Activated B cell treated with CpG ODN at 0.5 μM for 24 hours (primary cell): Measurements from ENCODE around the gene WWOX. TPM values are rescaled to one million over a fixed set of nuclear protein-coding genes. Genes with fewer than 3 reads are reported as not detected.
"Not testable (repeated sequence)": the region's sequence is repeated elsewhere in the genome, so short reads cannot be mapped to it uniquely, and the experiment has no call there.

ENCODE experiments used
- ATAC-seq: fragments of 200-7000 bp; cut with Tn5 transposase; one replicate; pipeline ENCODE4 v1.10.0; 2021; ENCODE audit warnings: low read depth, mild to moderate bottlenecking, moderate library complexity
- CTCF ChIA-PET: fragments of 350-600 bp; sonication (Branson Sonifier 250); formaldehyde crosslinking; loops from one replicate; lab custom pipeline; 2021; ENCODE audit warnings: antibody characterized with exemption; lab: Charles Lee
- POLR2A ChIA-PET: fragments of 350-600 bp; sonication (Branson Sonifier 250); formaldehyde crosslinking; loops from one replicate; lab custom pipeline; 2021; ENCODE audit warnings: antibody characterized with exemption; lab: Charles Lee
- DNase-seq: peaks from one replicate; pipeline ENCODE4 v3.0.0; 2022
- H3K27ac Mint-ChIP-seq: one replicate; pipeline ENCODE4 v1.8.0; 2020; ENCODE audit warnings: mixed read lengths
- H3K27me3 Mint-ChIP-seq: one replicate; pipeline ENCODE4 v1.8.0; 2021; ENCODE audit warnings: mixed read lengths
- H3K36me3 Mint-ChIP-seq: one replicate; pipeline ENCODE4 v1.8.0; 2021; ENCODE audit warnings: low read depth, mixed read lengths
- H3K4me1 Mint-ChIP-seq: one replicate; pipeline ENCODE4 v1.8.0; 2021; ENCODE audit warnings: mixed read lengths
- H3K4me3 Mint-ChIP-seq: one replicate; pipeline ENCODE4 v1.8.0; 2020; ENCODE audit warnings: mild to moderate bottlenecking, mixed read lengths
- H3K9me3 Mint-ChIP-seq: one replicate; pipeline ENCODE4 v1.8.0; 2020; ENCODE audit warnings: mixed read lengths
- CTCF ChIP-seq: fragments of 200-600 bp; IDR thresholded peaks from one replicate; pipeline ENCODE4 v1.8.0; 2022; ENCODE audit warnings: antibody characterized with exemption, mild to moderate bottlenecking
- intact Hi-C: fragments of 100-400 bp; cut with micrococcal nuclease; formaldehyde crosslinking; loops from one replicate; pipeline ENCODE4 v1.15.1; 2024
- total RNA-seq: library from RNA; stranded (reverse); gene quantifications from 2 replicates; pipeline ENCODE4 v1.2.3, GENCODE V29; 2022

The WWOX gene
- total RNA-seq, 1 donor from 2014 or later = 22.6 TPM

GRCh38 chr16:78594191-78594590 is 494.7 kb downstream of the WWOX start:
- no peak for TF ChIP-seq CTCF
- ChIA-PET POLR2A (no interaction called here), CTCF (no interaction called here)
- no peak overlapping the region for H3K4me3 Mint-ChIP-seq
- DNase-seq = no peak
- intact Hi-C loops = no loop called here
- H3K27ac Mint-ChIP-seq = no peak overlapping the region
- no peaks in the 10 kb centered on the region for H3K36me3 Mint-ChIP-seq
- peaks cover 2% of the 10 kb centered on the region for H3K4me1 Mint-ChIP-seq
- H3K27me3 Mint-ChIP-seq = no peaks in the 10 kb centered on the region
- no peaks in the 10 kb centered on the region for H3K9me3 Mint-ChIP-seq
- ATAC-seq = no peak

GRCh38 chr16:78596348-78596995 is 497.0 kb downstream of the WWOX start:
- ChIA-PET CTCF (no interaction called here), POLR2A (no interaction called here)
- no peaks in the 10 kb centered on the region for H3K36me3 Mint-ChIP-seq
- H3K4me1 Mint-ChIP-seq = peaks cover 2% of the 10 kb centered on the region
- intact Hi-C loops = no loop called here
- no peak for DNase-seq
- no peak overlapping the region for H3K4me3 Mint-ChIP-seq
- TF ChIP-seq CTCF = no peak
- H3K9me3 Mint-ChIP-seq = no peaks in the 10 kb centered on the region
- ATAC-seq = no peak
- no peaks in the 10 kb centered on the region for H3K27me3 Mint-ChIP-seq
- no peak overlapping the region for H3K27ac Mint-ChIP-seq

- no peak for ATAC-seq
- POLR2A ChIA-PET = no interaction called here
- H3K4me1 Mint-ChIP-seq = peaks cover 2% of the 10 kb centered on the region
Observed at GRCh38 chr16:78596996-78597422, 497.6 kb downstream of the WWOX start.

GRCh38 chr16:78597809-78598570 is 498.5 kb downstream of the WWOX start:
- Mint-ChIP-seq H3K9me3 (no peaks in the 10 kb centered on the region), H3K4me1 (peaks cover 2% of the 10 kb centered on the region), H3K27me3 (no peaks in the 10 kb centered on the region), H3K27ac (no peak overlapping the region), H3K36me3 (no peaks in the 10 kb centered on the region), H3K4me3 (no peak overlapping the region)
- no peak for DNase-seq
- intact Hi-C loops = no loop called here
- ChIA-PET POLR2A (no interaction called here), CTCF (no interaction called here)
- no peak for ATAC-seq
- TF ChIP-seq CTCF = no peak

More at GRCh38 chr16:78596996-78597422, 497.6 kb downstream of the WWOX start:
- no peak overlapping the region for H3K27ac Mint-ChIP-seq
- DNase-seq = no peak
- intact Hi-C loops = no loop called here
- no peak overlapping the region for H3K4me3 Mint-ChIP-seq
- H3K27me3 Mint-ChIP-seq = no peaks in the 10 kb centered on the region
- CTCF ChIA-PET = no interaction called here
- no peak for TF ChIP-seq CTCF
- H3K9me3 Mint-ChIP-seq = no peaks in the 10 kb centered on the region
- no peaks in the 10 kb centered on the region for H3K36me3 Mint-ChIP-seq

GRCh38 chr16:78599271-78599670 is 499.8 kb downstream of the WWOX start:
- H3K4me3 Mint-ChIP-seq = no peak overlapping the region
- ATAC-seq (no peak), DNase-seq (no peak)
- H3K4me1 Mint-ChIP-seq = peaks cover 2% of the 10 kb centered on the region
- ChIA-PET POLR2A (no interaction called here), CTCF (no interaction called here)
- H3K27me3 Mint-ChIP-seq = no peaks in the 10 kb centered on the region
- intact Hi-C loops = no loop called here
- no peaks in the 10 kb centered on the region for H3K36me3 Mint-ChIP-seq
- no peak for TF ChIP-seq CTCF
- no peaks in the 10 kb centered on the region for H3K9me3 Mint-ChIP-seq
- H3K27ac Mint-ChIP-seq = no peak overlapping the region

- H3K27ac Mint-ChIP-seq, intact Hi-C loops, H3K4me3 Mint-ChIP-seq, ATAC-seq, H3K36me3 Mint-ChIP-seq, DNase-seq, POLR2A ChIA-PET, H3K4me1 Mint-ChIP-seq, H3K9me3 Mint-ChIP-seq, H3K27me3 Mint-ChIP-seq: not testable (repeated sequence)
- CTCF ChIA-PET = interaction anchor here (0.6 kb wide), 1 partner anchor 169 kb away, joined by 3 read pairs; no protein-coding TSS in a partner anchor
Observed at GRCh38 chr16:78604423-78605062, 505.1 kb downstream of the WWOX start.
